Muscle of leg (tissue), 16 donors: ENCODE data around the gene EHD2. TPM values are rescaled to one million over a fixed set of nuclear protein-coding genes. Genes with fewer than 3 reads are reported as not detected.
"Not testable (repeated sequence)": the region's sequence is repeated elsewhere in the genome, so short reads cannot be mapped to it uniquely, and the experiment has no call there.

Source experiments
- DNase-seq: peaks from one replicate; pipeline ENCODE4 v3.0.0; 2013
- H3K27ac ChIP-seq: one replicate; pipeline ENCODE4 v1.5.1; 2013; ENCODE audit warnings: mild to moderate bottlenecking, low read length, control low read depth
- H3K27me3 ChIP-seq: one replicate; pipeline ENCODE4 v1.6.1; 2013; ENCODE audit warnings: low read length; ENCODE audit not compliant: control insufficient read depth, insufficient read depth
- H3K36me3 ChIP-seq: one replicate; pipeline ENCODE4 v1.6.1; 2013; ENCODE audit warnings: low read length; ENCODE audit not compliant: control insufficient read depth, insufficient read depth
- H3K4me1 ChIP-seq: one replicate; pipeline ENCODE4 v1.6.1; 2013; ENCODE audit warnings: low read length; ENCODE audit not compliant: control insufficient read depth, insufficient read depth
- H3K4me3 ChIP-seq: one replicate; pipeline ENCODE4 v1.5.1; 2013; ENCODE audit warnings: low read length, control low read depth
- H3K9me3 ChIP-seq: replicated peaks from 2 replicates; pipeline ENCODE4 v1.6.1; 2013; ENCODE audit warnings: low read depth, low read length; ENCODE audit not compliant: control insufficient read depth
- WGBS: methylation state at CpG from one replicate; pipeline ENCODE4 v1.1.5; 2013; ENCODE audit warnings: missing lambda C conversion rate; ENCODE audit not compliant: insufficient coverage; 5-methylcytosine and 5-hydroxymethylcytosine counted together
- long read RNA-seq, 11 donors: transcript quantifications; one replicate each; lab custom pipeline, GENCODE V29; 2026
- polyA plus RNA-seq, 8 donors: library from polyadenylated mRNA; unstranded; fragments of 120-200 nt; gene quantifications; one replicate each; pipeline versions ENCODE4 v1.2.1 to v1.2.3, GENCODE V29; 2013; ENCODE audit warnings: inconsistent platforms in 1 of 8, low replicate concordance in 1 of 8; ENCODE audit not compliant: insufficient read length in 8 of 8, insufficient read depth in 1 of 8
- total RNA-seq: library from RNA; stranded (reverse); fragments of 120-200 nt; gene quantifications from one replicate; pipeline ENCODE4 v1.2.4, GENCODE V29; 2013

Gene EHD2
- total RNA-seq (30.5 TPM), polyA plus RNA-seq (100 to 1,000 TPM in 7 of 8 donors, 10 to 100 TPM in 1; 93.9 to 158 (median 125) TPM)
- long read RNA-seq, donor 1, transcript EHD2-201 (6 exons, 3,585 nt), result major isoform, 12 of 17 reads
- long read RNA-seq, donor 1, partial matches to known transcripts, result 5 of 17 reads
- long read RNA-seq, donor 1, other reads (novel, unspliced or antisense), result 0 of 17 reads
- long read RNA-seq, donor 2, partial matches to known transcripts, result 0 of 1 reads
- long read RNA-seq, donor 2, other reads (novel, unspliced or antisense), result 0 of 1 reads
- long read RNA-seq, donor 3, transcript EHD2-201 (6 exons, 3,585 nt), result major isoform, 46 of 52 reads
- long read RNA-seq, donor 3, partial matches to known transcripts, result 0 of 52 reads
- long read RNA-seq, donor 3, other reads (novel, unspliced or antisense), result 5 of 52 reads
- long read RNA-seq, donor 4, transcript EHD2-201 (6 exons, 3,585 nt), result major isoform, 17 of 44 reads
- long read RNA-seq, donor 4, partial matches to known transcripts, result 27 of 44 reads
- long read RNA-seq, donor 4, other reads (novel, unspliced or antisense), result 0 of 44 reads
- long read RNA-seq, donor 5, transcript EHD2-201 (6 exons, 3,585 nt), result major isoform, 65 of 103 reads
- long read RNA-seq, donor 5, partial matches to known transcripts, result 38 of 103 reads
- long read RNA-seq, donor 5, other reads (novel, unspliced or antisense), result 0 of 103 reads
- long read RNA-seq, donor 6, transcript EHD2-201 (6 exons, 3,585 nt), result major isoform, 24 of 25 reads
- long read RNA-seq, donor 6, partial matches to known transcripts, result 0 of 25 reads
- long read RNA-seq, donor 6, other reads (novel, unspliced or antisense), result 0 of 25 reads
- long read RNA-seq, donor 7, transcript EHD2-201 (6 exons, 3,585 nt), result major isoform, 19 of 19 reads
- long read RNA-seq, donor 7, partial matches to known transcripts, result 0 of 19 reads
- long read RNA-seq, donor 7, other reads (novel, unspliced or antisense), result 0 of 19 reads
- long read RNA-seq, donor 8, transcript EHD2-201 (6 exons, 3,585 nt), result major isoform, 13 of 114 reads
- long read RNA-seq, donor 8, partial matches to known transcripts, result 100 of 114 reads
- long read RNA-seq, donor 8, other reads (novel, unspliced or antisense), result 0 of 114 reads
- long read RNA-seq, donor 9, transcript EHD2-201 (6 exons, 3,585 nt), result major isoform, 18 of 32 reads
- long read RNA-seq, donor 9, partial matches to known transcripts, result 14 of 32 reads
- long read RNA-seq, donor 9, other reads (novel, unspliced or antisense), result 0 of 32 reads
- long read RNA-seq, donor 10, transcript EHD2-201 (6 exons, 3,585 nt), result major isoform, 37 of 45 reads
- long read RNA-seq, donor 10, partial matches to known transcripts, result 6 of 45 reads
- long read RNA-seq, donor 10, other reads (novel, unspliced or antisense), result 0 of 45 reads
- long read RNA-seq, donor 11, transcript EHD2-201 (6 exons, 3,585 nt), result major isoform, 23 of 23 reads
- long read RNA-seq, donor 11, partial matches to known transcripts, result 0 of 23 reads
- long read RNA-seq, donor 11, other reads (novel, unspliced or antisense), result 0 of 23 reads

GRCh38 chr19:47713046-47714021, at the start of gene EHD2:
Gene EHD2 (plus strand): TSS chr19:47713422. CDS start chr19:47716613, 3,191 bp downstream.
- no peaks in the 10 kb centered on the region for H3K27me3 ChIP-seq
- peak; percentile 91 for DNase-seq
- peaks cover 35% of the 10 kb centered on the region for H3K4me1 ChIP-seq
- H3K36me3 ChIP-seq, result peaks cover 25% of the 10 kb centered on the region
- WGBS, result 2% methylated on average over 48 of the region's 52 CpGs
- peak within 1 kb of the TSS; percentile 83 for H3K27ac ChIP-seq
- H3K4me3 ChIP-seq, result peak within 1 kb of the TSS; percentile 87
- peaks cover 4% of the 10 kb centered on the region for H3K9me3 ChIP-seq

- Histone ChIP-seq H3K9me3 (no peaks in the 10 kb centered on the region), H3K36me3 (peaks cover 22% of the 10 kb centered on the region), H3K4me1 (peaks cover 19% of the 10 kb centered on the region), H3K27ac (no peak overlapping the region), H3K4me3 (no peak overlapping the region), H3K27me3 (no peaks in the 10 kb centered on the region)
- DNase-seq, result no peak
- 90% methylated on average over 2 of the region's 3 CpGs for WGBS
Measured at GRCh38 chr19:47663435-47663910, 49.7 kb upstream of the EHD2 start.

- Histone ChIP-seq H3K4me3 (no peak overlapping the region), H3K4me1 (peaks cover 19% of the 10 kb centered on the region), H3K27me3 (no peaks in the 10 kb centered on the region), H3K9me3 (no peaks in the 10 kb centered on the region), H3K36me3 (peaks cover 22% of the 10 kb centered on the region), H3K27ac (no peak overlapping the region)
- 85% methylated on average over 18 of the region's 24 CpGs for WGBS
- DNase-seq, result peak; percentile 20
Measured at GRCh38 chr19:47663911-47664771, 49.1 kb upstream of the EHD2 start.

- not testable (repeated sequence) for DNase-seq, H3K4me1 ChIP-seq, H3K9me3 ChIP-seq, H3K27ac ChIP-seq, H3K4me3 ChIP-seq, H3K27me3 ChIP-seq
- 86% methylated on average over 10 of the region's 13 CpGs for WGBS
- H3K36me3 ChIP-seq, result peaks cover 34% of the 10 kb centered on the region
Measured at GRCh38 chr19:47668556-47668955, 44.7 kb upstream of the EHD2 start.

GRCh38 chr19:47670736-47671135, 42.5 kb upstream of the EHD2 start:
- Histone ChIP-seq H3K4me3 (no peak overlapping the region), H3K4me1 (peaks cover 9% of the 10 kb centered on the region), H3K27me3 (no peaks in the 10 kb centered on the region), H3K27ac (no peak overlapping the region), H3K9me3 (no peaks in the 10 kb centered on the region), H3K36me3 (peaks cover 47% of the 10 kb centered on the region)
- DNase-seq, result no peak
- WGBS, result no CpG with 5 or more reads among the region's 8 CpGs

GRCh38 chr19:47671499-47671898, 41.7 kb upstream of the EHD2 start:
- H3K27me3 ChIP-seq, result no peaks in the 10 kb centered on the region
- H3K9me3 ChIP-seq, result no peaks in the 10 kb centered on the region
- no peak overlapping the region for H3K4me3 ChIP-seq
- WGBS, result 100% methylated on average over 2 of the region's 2 CpGs
- no peak for DNase-seq
- no peak overlapping the region for H3K27ac ChIP-seq
- peaks cover 48% of the 10 kb centered on the region for H3K36me3 ChIP-seq
- peaks cover 9% of the 10 kb centered on the region for H3K4me1 ChIP-seq

- Histone ChIP-seq H3K4me3 (no peak overlapping the region), H3K27me3 (no peaks in the 10 kb centered on the region), H3K4me1 (no peaks in the 10 kb centered on the region), H3K27ac (no peak overlapping the region), H3K9me3 (no peaks in the 10 kb centered on the region), H3K36me3 (peaks cover 54% of the 10 kb centered on the region)
- no CpG with 5 or more reads among the region's 7 CpGs for WGBS
- no peak for DNase-seq
Measured at GRCh38 chr19:47673426-47673825, 39.8 kb upstream of the EHD2 start.

GRCh38 chr19:47674548-47674947, 38.7 kb upstream of the EHD2 start:
- Histone ChIP-seq H3K27ac (no peak overlapping the region), H3K9me3 (no peaks in the 10 kb centered on the region), H3K4me1 (no peaks in the 10 kb centered on the region), H3K27me3 (no peaks in the 10 kb centered on the region), H3K4me3 (no peak overlapping the region), H3K36me3 (peaks cover 54% of the 10 kb centered on the region)
- WGBS, result 82% methylated on average over 4 of the region's 5 CpGs
- no peak for DNase-seq
